Kidney capillary endothelial cell (primary cell): ENCODE measurements around the gene SOS1.
"Not testable (repeated sequence)": the region's sequence is repeated elsewhere in the genome, so short reads cannot be mapped to it uniquely, and the experiment has no call there.

Experiments used
- DNase-seq: peaks from one replicate; pipeline ENCODE4 v3.0.0-alpha.2; 2018; ENCODE audit warnings: low spot score

The SOS1 gene

GRCh38 chr2:39120771-39121522, at the start of gene SOS1:
Gene SOS1 (minus strand): TSS chr2:39121051. CDS start chr2:39120422, 629 bp downstream.
- peak; percentile 85 for DNase-seq

- DNase-seq, result no peak
These were observed 43.2 kb upstream of the SOS1 start for GRCh38 chr2:39164089-39164488.

- DNase-seq, result no peak
These were observed 40.1 kb upstream of the SOS1 start for GRCh38 chr2:39160982-39161381.

GRCh38 chr2:39159283-39159682, 38.4 kb upstream of the SOS1 start:
- DNase-seq, result no peak

DNA sequence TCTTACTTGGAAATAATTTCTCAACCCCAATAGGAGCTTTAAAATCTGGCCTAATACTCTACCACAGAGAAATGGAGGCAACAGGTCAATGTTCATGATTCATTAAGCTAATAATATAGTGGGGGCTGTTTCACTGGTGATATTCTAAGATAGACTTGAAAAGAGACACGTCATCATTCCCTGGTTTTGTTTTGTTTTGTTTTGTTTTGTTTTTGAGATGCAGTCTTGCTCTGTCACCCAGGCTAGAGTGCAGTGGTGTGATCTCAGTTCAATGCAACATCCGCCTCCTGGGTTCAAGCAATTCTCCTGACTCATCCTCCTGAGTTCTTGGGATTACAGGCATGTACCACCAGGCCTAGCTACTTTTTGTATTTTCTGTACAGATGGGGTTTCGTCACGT, 37.5 kb upstream of the SOS1 start:
- no peak for DNase-seq

DNA sequence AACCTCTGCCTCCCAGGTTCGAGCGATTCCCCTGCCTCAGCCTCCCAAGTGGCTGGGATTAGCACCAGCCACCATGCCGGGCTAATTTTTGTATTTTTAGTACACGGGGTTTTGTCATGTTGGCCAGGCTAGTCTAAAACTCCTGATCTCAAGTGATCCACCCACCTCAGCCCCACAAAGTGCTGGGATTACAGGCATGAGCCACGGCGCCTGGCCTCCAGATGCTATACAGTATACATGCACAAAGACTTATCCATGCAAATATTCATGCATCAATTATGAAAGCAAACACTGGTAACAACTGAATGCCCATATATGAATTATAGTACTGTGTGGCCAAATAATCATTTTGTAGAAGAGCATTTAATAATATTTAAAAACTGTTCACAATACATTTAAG, 36.0 kb upstream of the SOS1 start:
- no peak for DNase-seq

- DNase-seq, result no peak
These were observed 35.3 kb upstream of the SOS1 start for GRCh38 chr2:39156107-39156506.

DNA sequence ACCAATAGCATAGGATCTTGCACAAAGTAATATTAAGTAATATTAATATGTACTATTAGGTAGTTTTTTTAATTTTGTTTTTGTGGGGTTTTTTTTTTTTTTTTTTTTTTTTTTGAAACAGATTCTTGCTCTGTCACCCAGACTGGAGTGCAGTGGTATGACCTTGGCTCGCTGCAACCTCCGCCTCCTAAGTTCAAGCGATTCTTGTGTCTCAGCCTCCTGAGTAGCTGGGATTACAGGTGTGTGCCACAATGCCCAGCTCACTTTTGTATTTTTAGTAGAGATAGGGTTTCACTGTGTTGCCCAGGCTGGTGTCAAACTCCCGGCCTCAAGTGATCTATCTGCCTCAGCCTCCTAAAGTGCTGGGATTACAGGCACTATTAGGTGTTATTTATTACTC, 34.7 kb upstream of the SOS1 start:
- not testable (repeated sequence) for DNase-seq

GRCh38 chr2:39154944-39155343, 34.1 kb upstream of the SOS1 start:
- no peak for DNase-seq

GRCh38 chr2:39153312-39153711, 32.5 kb upstream of the SOS1 start:
- no peak for DNase-seq

DNA sequence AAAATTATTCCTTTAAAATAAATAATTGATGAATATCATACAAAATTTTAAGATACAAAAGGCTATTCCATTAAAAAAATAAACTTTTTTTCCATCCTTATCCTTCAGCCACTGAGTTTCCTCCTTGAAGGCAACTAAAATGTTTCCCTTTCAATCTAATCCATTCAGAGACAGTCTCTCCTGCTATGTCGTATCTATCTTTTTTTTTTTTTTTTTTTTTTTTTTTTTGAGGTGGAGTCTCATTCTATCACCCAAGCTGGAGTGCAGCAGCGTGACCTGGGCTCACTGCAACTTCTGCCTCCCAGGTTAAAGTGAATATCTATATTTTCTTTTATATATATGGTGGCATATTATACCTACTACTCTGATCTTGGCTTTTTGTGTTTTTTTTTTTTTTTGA, 31.7 kb upstream of the SOS1 start:
- DNase-seq, result no peak

DNA sequence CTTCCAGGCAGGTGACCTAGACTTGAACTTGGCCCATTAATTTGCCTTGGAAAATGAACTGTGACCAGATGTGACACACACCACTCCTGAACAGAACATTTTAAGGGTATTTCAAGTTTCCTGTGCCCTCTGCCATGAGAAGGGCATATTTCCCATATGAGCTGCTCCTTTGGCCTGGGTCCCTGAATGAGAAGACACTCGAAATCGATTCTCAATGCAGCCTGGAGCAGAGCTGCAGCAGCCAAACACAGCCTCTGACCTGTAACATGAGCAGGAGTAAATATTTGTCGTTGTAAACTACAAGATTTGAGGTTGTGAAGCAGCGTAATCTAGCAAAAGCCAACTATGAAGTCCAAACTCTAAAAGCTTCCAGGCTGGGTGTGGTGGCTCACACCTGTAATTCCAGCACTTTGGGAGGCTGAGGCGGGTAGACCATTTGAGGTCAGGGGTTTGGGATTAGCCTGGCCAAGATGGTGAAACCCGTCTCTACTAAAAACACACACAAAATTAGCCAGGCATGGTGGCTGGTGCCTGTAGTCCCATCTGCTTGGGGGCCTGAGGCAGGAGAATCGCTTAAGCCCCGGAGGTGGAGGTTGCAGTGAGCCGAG, 30.1 kb upstream of the SOS1 start:
- no peak for DNase-seq

GRCh38 chr2:39150102-39150562, 29.3 kb upstream of the SOS1 start:
- no peak for DNase-seq

DNA sequence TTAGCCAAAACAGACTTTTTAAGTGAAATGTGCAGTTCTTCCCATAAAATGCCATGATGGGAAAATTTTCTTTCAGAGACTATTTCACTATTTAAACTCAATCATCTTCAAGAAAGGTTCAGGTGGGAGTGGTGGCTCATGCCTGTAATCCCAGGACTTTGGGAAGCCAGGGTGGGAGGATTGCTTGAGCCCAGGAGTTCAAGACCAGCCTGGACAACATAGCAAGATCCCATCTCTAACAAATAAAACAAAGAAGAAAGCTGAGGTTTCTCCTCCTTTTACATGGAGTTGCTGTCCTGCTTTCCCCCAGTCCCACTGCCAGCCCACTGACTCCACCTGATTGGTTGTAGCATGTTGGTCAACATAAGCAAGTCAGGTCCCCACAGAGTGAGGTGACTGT, 25.8 kb upstream of the SOS1 start:
- no peak for DNase-seq

GRCh38 chr2:39145906-39146421, 25.1 kb upstream of the SOS1 start:
- DNase-seq, result no peak

- no peak for DNase-seq
These were observed 23.6 kb upstream of the SOS1 start for GRCh38 chr2:39144416-39144815.

- no peak for DNase-seq
These were observed 22.2 kb upstream of the SOS1 start for GRCh38 chr2:39142904-39143605.

DNA sequence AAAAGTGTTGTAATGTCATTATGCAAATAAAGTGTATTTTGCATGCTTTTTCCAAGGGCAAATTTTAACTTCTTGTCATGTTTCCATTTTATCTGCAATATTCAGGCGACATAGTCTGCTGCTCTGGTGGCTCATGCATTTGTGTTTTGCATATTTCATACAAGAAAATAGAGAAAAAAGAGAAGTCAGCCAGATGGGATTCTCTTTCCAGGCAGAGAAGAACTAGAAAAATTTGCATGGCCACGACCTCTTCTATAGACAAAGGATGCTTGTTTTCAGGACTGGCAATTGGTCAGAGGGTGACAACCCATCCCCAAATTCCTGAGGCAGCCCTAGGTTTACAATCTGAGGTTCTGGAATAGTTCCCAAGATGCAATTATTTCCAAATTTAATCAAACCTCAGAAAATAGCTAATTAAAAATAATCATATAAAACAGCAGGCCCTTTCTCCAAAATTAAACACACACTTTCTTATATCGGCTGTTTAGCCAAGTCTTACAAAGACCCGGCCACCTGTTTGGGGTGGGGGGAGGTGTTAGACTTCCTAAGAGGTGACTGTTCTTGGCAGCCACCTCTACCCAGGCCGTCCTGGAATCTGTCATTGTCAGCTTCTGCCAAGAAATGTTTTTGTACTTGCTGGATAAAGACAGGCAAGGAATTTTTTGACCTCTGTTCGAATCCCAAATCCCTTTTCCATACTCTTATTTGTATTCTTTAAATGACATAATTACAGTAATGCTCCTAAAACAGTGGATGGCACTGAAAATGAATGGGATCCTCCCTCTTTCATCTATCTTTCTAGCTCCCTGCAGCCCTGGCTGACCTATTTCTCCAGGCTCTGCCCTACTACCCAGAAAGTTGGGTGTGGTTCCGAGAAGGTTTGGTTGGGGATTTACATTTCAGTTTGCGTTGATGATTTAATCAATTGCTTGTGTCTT, 20.8 kb upstream of the SOS1 start:
- no peak for DNase-seq

DNA sequence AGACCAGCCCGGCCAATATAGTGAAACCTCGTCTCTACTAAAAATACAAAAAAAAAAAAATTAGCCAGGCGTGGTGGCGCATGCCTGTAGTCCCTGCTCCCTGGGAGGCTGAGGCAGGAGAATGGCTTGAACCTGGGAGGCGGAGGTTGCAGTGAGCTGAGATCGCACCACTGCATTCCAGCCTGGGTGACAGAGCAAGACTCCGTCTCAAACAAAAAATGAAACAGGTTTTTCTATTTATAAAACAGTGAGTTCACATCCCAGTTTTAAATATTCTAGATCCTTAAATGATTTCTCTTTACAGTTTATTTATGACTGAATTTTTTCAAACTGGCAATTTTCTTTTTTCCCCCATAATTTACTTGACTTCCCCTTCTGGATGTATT, 20.1 kb upstream of the SOS1 start:
- DNase-seq, result not testable (repeated sequence)

DNA sequence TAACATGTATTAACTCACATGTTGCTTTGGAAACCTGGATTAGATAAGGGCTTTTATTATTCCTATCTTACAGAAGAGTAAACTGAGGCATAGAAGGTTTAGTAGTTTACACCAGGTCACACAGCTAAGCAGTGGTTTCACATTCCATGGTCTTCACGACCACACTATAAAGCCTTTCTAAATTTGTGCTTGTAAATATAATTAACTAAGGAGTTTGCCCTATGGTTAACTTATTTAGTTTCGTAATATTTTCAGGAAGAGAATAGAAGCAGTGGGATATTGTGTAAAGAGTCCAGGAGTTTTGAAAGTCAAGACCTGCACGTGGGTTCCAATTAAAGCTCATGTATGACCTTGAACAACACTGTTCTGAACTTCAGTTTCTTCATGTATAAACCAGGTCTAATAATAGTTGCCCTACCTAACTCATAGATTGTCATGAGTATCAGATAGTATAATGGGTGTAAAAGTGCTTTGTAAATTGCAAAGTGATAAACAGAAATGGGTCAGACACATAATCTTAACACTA, 19.5 kb upstream of the SOS1 start:
- DNase-seq, result no peak

DNA sequence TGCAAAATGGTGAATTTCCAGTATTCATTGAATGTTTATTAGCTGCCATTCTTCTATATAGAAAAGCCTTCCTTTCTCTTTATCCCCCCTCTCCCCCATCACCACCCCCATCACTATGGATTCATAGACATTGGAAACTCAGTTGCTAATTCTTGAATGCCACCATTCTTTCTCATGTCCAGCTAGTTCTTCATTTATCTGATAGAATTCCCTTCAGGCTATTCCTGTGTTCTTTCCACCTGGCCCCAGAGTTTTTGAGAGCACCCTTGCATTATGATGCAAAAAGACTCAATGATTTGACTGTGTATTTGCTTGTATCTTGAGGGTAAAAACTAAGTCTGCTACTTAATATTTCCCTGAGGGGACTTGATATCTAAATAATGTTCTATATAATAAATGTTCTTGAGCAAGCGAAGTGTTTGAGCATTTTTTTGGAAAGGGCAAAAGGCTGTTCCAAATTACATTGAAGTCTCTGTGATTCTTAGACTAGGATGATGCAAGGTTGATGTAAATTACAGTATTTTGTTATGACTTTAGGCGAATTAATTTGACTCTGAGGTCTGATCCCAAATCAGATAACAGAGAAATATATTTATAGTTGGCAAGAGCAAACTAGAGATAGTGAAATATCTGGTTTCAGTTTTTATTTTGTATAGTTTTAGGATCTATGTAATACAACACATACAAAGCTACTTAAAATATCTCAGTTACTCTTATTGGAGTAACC, 18.8 kb upstream of the SOS1 start:
- no peak for DNase-seq
